Ovary (tissue), 9 donors: ENCODE measurements around the gene SUCLA2. TPM values are rescaled to one million over a fixed set of nuclear protein-coding genes. Genes with fewer than 3 reads are reported as not detected.
"Not testable (repeated sequence)": the region's sequence is repeated elsewhere in the genome, so short reads cannot be mapped to it uniquely, and the experiment has no call there.

ENCODE experiments used
- DNase-seq, 5 donors: peaks; one replicate each; pipeline ENCODE4 v3.0.0-alpha.2; 2019 to 2020
- H3K27ac ChIP-seq, 2 donors: fragments of 200-600 bp; one replicate each; pipeline versions ENCODE4 v1.5.1 to v1.8.0; 2019 to 2022
- H3K27me3 ChIP-seq: fragments of 200-600 bp; one replicate; pipeline ENCODE4 v1.8.0; 2022
- H3K36me3 ChIP-seq: fragments of 200-600 bp; sonication (generic); one replicate; pipeline ENCODE4 v1.5.1; 2019
- H3K4me1 ChIP-seq: one replicate; pipeline ENCODE4 v1.8.1; 2013; ENCODE audit warnings: mild to moderate bottlenecking, moderate library complexity; ENCODE audit not compliant: insufficient read depth
- H3K4me3 ChIP-seq: fragments of 200-600 bp; sonication (generic); one replicate; pipeline ENCODE4 v1.5.1; 2017
- H3K9me3 ChIP-seq, 2 donors: fragments of 200-600 bp in 1 of 2; sonication (generic) in 1 of 2; one replicate each; pipeline versions ENCODE4 v1.5.1 to v1.8.1; 2013 to 2019; ENCODE audit warnings: mild to moderate bottlenecking in 1 of 2, moderate library complexity in 1 of 2
- EP300 ChIP-seq: sonication (generic); formaldehyde crosslinking; IDR thresholded peaks from one replicate; pipeline ENCODE4 v1.6.1; 2017; ENCODE audit warnings: antibody characterized with exemption
- POLR2A ChIP-seq: fragments of 450-650 bp; IDR thresholded peaks from one replicate; pipeline ENCODE4 v1.6.1; 2017; ENCODE audit warnings: antibody characterized with exemption, mild to moderate bottlenecking, moderate library complexity
- WGBS, 3 donors: extraction: QIAGEN DNeasy Blood & Tissue Kit in 1 of 3; methylation state at CpG; one replicate each; pipeline versions ENCODE4 v1.1.5 to v1.1.7; 2013 to 2017; 5-methylcytosine and 5-hydroxymethylcytosine counted together
- intact Hi-C, 4 donors: fragments of 100-400 bp; cut with DNase I; formaldehyde crosslinking; loops; one replicate each; pipeline versions ENCODE4 v1.11.0 to v1.15.1; 2022 to 2023
- polyA plus RNA-seq, 2 donors: library from polyadenylated mRNA; stranded (reverse); fragments of 200-250 nt in 1 of 2; fragments of 350-450 nt in 1 of 2; fragmentation: Illumina TruSeq in 1 of 2; extraction: RNeasy Lipid Tissue Mini Kit (QIAGEN cat#74804) in 1 of 2; gene quantifications; one replicate each; pipeline ENCODE4 v1.2.3, GENCODE V29; 2013 to 2014
- total RNA-seq, 7 donors: library from RNA; depleted of rRNA in 2 of 7; stranded (reverse); fragments of >200 nt in 2 of 7; fragmentation: NEBNext Ultra II Directional in 3 of 7; extraction: Animal tissue kit (Norgen Biotek cat#: 25700) in 3 of 7; gene quantifications; one replicate each; pipeline versions ENCODE4 v1.1.0 to v1.2.4, GENCODE V29; 2016 to 2023
- TF ChIP-seq, protein P1 (sequence below), 3 donors: fragments of 450-650 bp in 2 of 3; fragments of 200-600 bp in 1 of 3; IDR thresholded peaks; one replicate each; pipeline versions ENCODE4 v1.5.1 to v1.8.0; 2016 to 2022; ENCODE audit warnings: antibody characterized with exemption in 3 of 3, mild to moderate bottlenecking in 1 of 3
- donor health status: DM: no; HTN: no; CAD: no; lungs with moderate emphysema.
- donor health status: DM: no; HTN: no; CAD: no.
- donor health status: Bipolar disorder and iron deficiency.
- donor health status: DM: yes; HTN: yes; CAD: no.
- donor health status: DM: no; HTN: no; CAD: no.
- donor health status: DM: yes; HTN: yes; CAD: no.

SUCLA2 gene
- total and polyA plus RNA-seq, 9 donors: 26.3 to 43.8 (median 35.3) TPM

DNA sequence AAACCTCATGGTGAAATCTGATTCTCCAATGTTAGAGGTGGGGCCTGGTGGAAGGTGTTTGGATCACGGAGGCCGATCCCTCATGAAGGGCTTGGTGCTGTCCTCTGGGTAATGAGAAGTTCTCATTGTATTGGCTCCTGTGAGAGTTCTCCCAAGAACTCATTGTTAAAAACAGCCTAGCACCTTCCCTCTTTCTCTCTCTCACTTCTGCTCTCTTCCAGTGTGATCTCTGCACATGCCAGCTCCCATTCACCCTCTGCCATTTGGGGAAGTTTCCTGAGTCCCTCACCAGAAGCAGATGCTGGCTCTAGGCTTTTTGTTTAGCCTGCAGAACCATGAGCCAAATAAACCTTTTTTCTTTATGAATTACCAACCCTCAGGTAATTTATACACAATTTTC is 3.1 kb upstream of the SUCLA2 start:
- no peak for DNase-seq
- WGBS, 3 donors: 97 to 98% (median 98%) methylated on average over 2 of the region's 2 CpGs
- TF ChIP-seq, protein P1, sequence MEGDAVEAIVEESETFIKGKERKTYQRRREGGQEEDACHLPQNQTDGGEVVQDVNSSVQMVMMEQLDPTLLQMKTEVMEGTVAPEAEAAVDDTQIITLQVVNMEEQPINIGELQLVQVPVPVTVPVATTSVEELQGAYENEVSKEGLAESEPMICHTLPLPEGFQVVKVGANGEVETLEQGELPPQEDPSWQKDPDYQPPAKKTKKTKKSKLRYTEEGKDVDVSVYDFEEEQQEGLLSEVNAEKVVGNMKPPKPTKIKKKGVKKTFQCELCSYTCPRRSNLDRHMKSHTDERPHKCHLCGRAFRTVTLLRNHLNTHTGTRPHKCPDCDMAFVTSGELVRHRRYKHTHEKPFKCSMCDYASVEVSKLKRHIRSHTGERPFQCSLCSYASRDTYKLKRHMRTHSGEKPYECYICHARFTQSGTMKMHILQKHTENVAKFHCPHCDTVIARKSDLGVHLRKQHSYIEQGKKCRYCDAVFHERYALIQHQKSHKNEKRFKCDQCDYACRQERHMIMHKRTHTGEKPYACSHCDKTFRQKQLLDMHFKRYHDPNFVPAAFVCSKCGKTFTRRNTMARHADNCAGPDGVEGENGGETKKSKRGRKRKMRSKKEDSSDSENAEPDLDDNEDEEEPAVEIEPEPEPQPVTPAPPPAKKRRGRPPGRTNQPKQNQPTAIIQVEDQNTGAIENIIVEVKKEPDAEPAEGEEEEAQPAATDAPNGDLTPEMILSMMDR (IDR thresholded peaks at IDR 0.05): no peak
- TF ChIP-seq EP300: no peak
- no peak for TF ChIP-seq POLR2A

DNA sequence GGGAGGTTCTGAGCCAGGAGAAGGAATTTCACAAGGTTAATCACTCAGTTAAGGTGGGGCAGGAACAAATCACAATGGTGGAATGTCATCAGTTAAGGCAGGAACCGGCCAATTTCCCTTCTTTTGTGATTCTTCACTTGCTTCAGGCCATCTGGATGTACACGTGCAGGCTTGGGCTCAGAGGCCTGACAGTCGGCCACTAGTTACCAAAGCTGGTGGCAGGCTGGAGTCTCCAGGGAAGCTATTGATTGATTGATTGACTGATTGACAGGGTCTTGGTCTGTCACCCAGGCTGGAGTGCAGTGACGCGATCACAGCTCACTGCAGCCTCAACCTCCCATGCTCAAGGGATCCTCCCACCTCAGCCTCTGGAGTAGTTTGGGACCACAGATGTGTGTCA is 926 bp upstream of the SUCLA2 start:
- H3K36me3 ChIP-seq, H3K27me3 ChIP-seq, intact Hi-C loops, H3K27ac ChIP-seq, H3K9me3 ChIP-seq, H3K4me1 ChIP-seq: not testable (repeated sequence)
- 27 to 46% (median 41%) methylated on average over 5 of the region's 5 CpGs for WGBS, 3 donors
- H3K4me3 ChIP-seq: peak overlapping the region; percentile 93
- peak in 1 of 5 donors; percentile 16 for DNase-seq

More for the DNA sequence above, 3.1 kb upstream of the SUCLA2 start:
- H3K36me3 ChIP-seq: no peaks in the 10 kb centered on the region
- H3K4me1 ChIP-seq: peaks cover 2% of the 10 kb centered on the region
- H3K9me3 ChIP-seq: no peaks in the 10 kb centered on the region
- intact Hi-C loops: no loop called here
- H3K27me3 ChIP-seq: no peaks in the 10 kb centered on the region
- no peak overlapping the region for H3K4me3 ChIP-seq
- H3K27ac ChIP-seq: no peak overlapping the region

DNA sequence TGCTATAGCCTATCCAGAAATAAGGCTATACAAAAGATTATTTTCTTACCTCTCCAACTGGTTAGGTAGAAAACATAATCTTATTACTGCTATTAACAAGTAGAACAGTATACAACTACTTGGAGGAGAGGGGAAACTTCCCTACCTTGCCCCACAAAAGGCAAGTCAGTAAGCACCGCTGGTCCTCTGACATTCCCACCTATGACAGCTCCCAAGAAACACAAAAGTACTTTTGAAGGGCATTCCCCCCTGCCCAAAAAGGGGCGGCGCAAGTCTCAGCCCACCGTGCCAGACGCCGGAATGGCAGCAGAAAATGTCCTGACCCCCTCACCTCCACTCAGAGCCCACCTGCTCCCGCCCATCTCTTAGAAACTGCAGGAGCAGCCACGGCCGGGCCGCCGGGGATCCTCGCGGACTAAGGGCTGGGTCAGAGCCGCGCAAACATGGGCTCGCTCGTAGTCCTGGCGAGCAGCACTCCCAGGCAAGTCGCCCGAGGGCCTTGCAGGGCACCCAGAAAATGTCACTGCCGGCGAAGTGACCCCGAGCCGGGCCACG is 437 bp downstream of the SUCLA2 start:
- peak overlapping the region; percentile 72 to 85 for H3K27ac ChIP-seq
- peak in 1 of 5 donors; percentile 20 for DNase-seq
- intact Hi-C loops: no loop called here
- H3K27me3 ChIP-seq: no peaks in the 10 kb centered on the region
- WGBS, 3 donors: 0% methylated on average over 25 of the region's 25 CpGs
- H3K36me3 ChIP-seq: no peaks in the 10 kb centered on the region
- peak overlapping the region; percentile 93 for H3K4me3 ChIP-seq
- no peaks in the 10 kb centered on the region for H3K9me3 ChIP-seq
- H3K4me1 ChIP-seq: peaks cover 4% of the 10 kb centered on the region
- no peak for TF ChIP-seq POLR2A
- no peak for TF ChIP-seq EP300
- TF ChIP-seq, protein P1 (IDR thresholded peaks at IDR 0.05): no peak

DNA sequence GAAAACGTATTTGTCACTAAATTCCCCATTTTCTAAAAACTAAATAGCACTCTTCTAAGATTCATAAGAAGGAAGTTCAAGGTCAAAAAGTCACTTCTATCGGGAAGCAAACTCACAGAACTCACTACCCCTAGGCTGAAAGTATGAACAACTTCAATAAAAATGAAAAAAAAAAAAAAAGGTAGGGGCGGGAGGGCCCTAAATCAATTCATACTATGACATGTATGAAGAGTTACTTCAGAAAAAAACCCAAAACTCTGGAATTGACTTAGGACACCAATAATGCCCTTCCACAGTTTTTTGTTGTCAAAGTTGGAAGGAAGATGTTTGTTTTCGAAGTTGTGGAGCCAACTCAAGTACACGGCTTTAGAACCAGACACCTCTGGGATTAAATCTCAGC is 1.1 kb downstream of the SUCLA2 start:
- no peaks in the 10 kb centered on the region for H3K36me3 ChIP-seq
- intact Hi-C loops: no loop called here
- H3K9me3 ChIP-seq: no peaks in the 10 kb centered on the region
- peak overlapping the region; percentile 93 for H3K4me3 ChIP-seq
- DNase-seq: no peak
- WGBS, 3 donors: 18 to 25% (median 22%) methylated on average over 5 of the region's 5 CpGs
- peaks cover 4% of the 10 kb centered on the region for H3K4me1 ChIP-seq
- no peaks in the 10 kb centered on the region for H3K27me3 ChIP-seq
- H3K27ac ChIP-seq: no peak overlapping the region
- TF ChIP-seq, protein P1 (IDR thresholded peaks at IDR 0.05): no peak
- TF ChIP-seq EP300: no peak
- no peak for TF ChIP-seq POLR2A

DNA sequence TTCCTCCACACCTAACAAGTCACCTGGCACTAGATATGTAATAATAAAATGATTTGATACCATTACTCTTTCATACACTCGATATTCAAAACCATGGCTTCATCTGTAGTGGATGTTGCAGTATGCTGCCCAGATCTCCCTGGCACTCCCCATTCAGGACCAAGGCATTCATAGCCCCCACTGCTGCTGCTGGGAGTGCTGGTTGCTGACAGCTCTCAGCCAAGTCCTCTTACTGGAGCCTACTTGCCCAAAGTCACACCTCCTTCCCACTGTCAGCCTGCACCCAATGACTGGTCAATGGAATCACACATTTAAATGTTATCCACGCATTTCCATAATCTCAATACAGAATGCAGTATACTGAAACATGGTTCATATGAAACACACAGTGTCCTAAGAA is 3.7 kb downstream of the SUCLA2 start:
- Histone ChIP-seq H3K27me3 (no peaks in the 10 kb centered on the region), H3K36me3 (no peaks in the 10 kb centered on the region), H3K9me3 (no peaks in the 10 kb centered on the region), H3K27ac (no peak overlapping the region), H3K4me1 (peaks cover 4% of the 10 kb centered on the region), H3K4me3 (no peak overlapping the region)
- TF ChIP-seq POLR2A (no peak), EP300 (no peak)
- TF ChIP-seq, protein P1 (IDR thresholded peaks at IDR 0.05): no peak
- DNase-seq: no peak
- 86 to 90% (median 89%) methylated on average over 2 of the region's 2 CpGs for WGBS, 3 donors
- intact Hi-C loops: no loop called here
